Measurements from ENCODE around the gene SLC25A33.
"Not testable (repeated sequence)": the region's sequence is repeated elsewhere in the genome, so short reads cannot be mapped to it uniquely, and the experiment has no call there.

The SLC25A33 gene

GRCh38 chr1:9539829-9540550 is 725 bp downstream of the SLC25A33 start:
- peak; percentile 59 for DNase-seq

GRCh38 chr1:9542430-9542829 is 3.2 kb downstream of the SLC25A33 start:
- peak; percentile 21 for DNase-seq

GRCh38 chr1:9544926-9545325 is 5.7 kb downstream of the SLC25A33 start:
- DNase-seq = no peak

GRCh38 chr1:9549955-9550546 is 10.8 kb downstream of the SLC25A33 start:
- no peak for DNase-seq

- no peak for DNase-seq
Measured at GRCh38 chr1:9551984-9552383, 12.7 kb downstream of the SLC25A33 start.

- no peak for DNase-seq
Measured at GRCh38 chr1:9553736-9554144, 14.5 kb downstream of the SLC25A33 start.

GRCh38 chr1:9555942-9556341 is 16.7 kb downstream of the SLC25A33 start:
- DNase-seq = no peak

- no peak for DNase-seq
Measured at GRCh38 chr1:9557624-9558023, 18.4 kb downstream of the SLC25A33 start.

- DNase-seq = no peak
Measured at GRCh38 chr1:9558271-9558945, 19.1 kb downstream of the SLC25A33 start.

- DNase-seq = no peak
Measured at GRCh38 chr1:9558946-9559545, 19.8 kb downstream of the SLC25A33 start.

GRCh38 chr1:9559673-9560072 is 20.4 kb downstream of the SLC25A33 start:
- DNase-seq = no peak

- not testable (repeated sequence) for DNase-seq
Measured at GRCh38 chr1:9560090-9560489, 20.8 kb downstream of the SLC25A33 start.

- peak; percentile 87 for DNase-seq
Measured at GRCh38 chr1:9561429-9561828, 22.2 kb downstream of the SLC25A33 start.

- DNase-seq = no peak
Measured at GRCh38 chr1:9569267-9569666, 30.0 kb downstream of the SLC25A33 start.

GRCh38 chr1:9570886-9571529 is 31.7 kb downstream of the SLC25A33 start:
- DNase-seq = peak; percentile 45

- DNase-seq = peak; percentile 10
Measured at GRCh38 chr1:9573723-9574122, 34.5 kb downstream of the SLC25A33 start.

- no peak for DNase-seq
Measured at GRCh38 chr1:9575486-9575885, 36.2 kb downstream of the SLC25A33 start.

GRCh38 chr1:9576903-9577302 is 37.6 kb downstream of the SLC25A33 start:
- no peak for DNase-seq

GRCh38 chr1:9577423-9577822 is 38.2 kb downstream of the SLC25A33 start:
- DNase-seq = no peak

GRCh38 chr1:9580942-9581341 is 41.7 kb downstream of the SLC25A33 start:
- no peak for DNase-seq

GRCh38 chr1:9586147-9586766 is 47.0 kb downstream of the SLC25A33 start:
- DNase-seq = no peak

GRCh38 chr1:9588551-9589143 is 49.4 kb downstream of the SLC25A33 start, which contains the start of gene TMEM201:
Gene TMEM201, plus strand, starts transcription at chr1:9588911. Its CDS starts 20 bp downstream, at chr1:9588931.
- DNase-seq = peak; percentile 91
